Activated naive CD4-positive, alpha-beta T cell treated with anti-CD3 and anti-CD28 coated beads, Interleukin-2, amount 10 ng/mL, durations not matched to agents 5 hours and 36 hours (primary cell): ENCODE measurements around the gene OR52N1. TPM values are rescaled to one million over a fixed set of nuclear protein-coding genes. Genes with fewer than 3 reads are reported as not detected.

Source experiments
- total RNA-seq, 2 experiments: library from RNA; stranded (reverse); gene quantifications; one replicate each; pipeline ENCODE4 v1.2.3, GENCODE V29; 2021

Gene OR52N1
- not detected for total RNA-seq

GRCh38 chr11:5791165-5791564, at the start of gene OR52N1:
OR52N1 (minus strand) TSS chr11:5791265; CDS start chr11:5788816, 2,449 bp downstream.

GRCh38 chr11:5808500-5809121, 17.5 kb upstream of the OR52N1 start, which contains the start of gene OR52N2:
OR52N2 (plus strand) TSS chr11:5808924; CDS start chr11:5820336, 11,412 bp downstream.

GRCh38 chr11:5783255-5783654, 7.8 kb downstream of the OR52N1 start, which contains the start of gene OR52N5:
OR52N5 (minus strand) TSS chr11:5783355; CDS start chr11:5778634, 4,721 bp downstream.

GRCh38 chr11:5753943-5754342, 37.1 kb downstream of the OR52N1 start, which contains the start of gene OR52N4:
OR52N4 (plus strand) TSS chr11:5754243; CDS start chr11:5754741, 498 bp downstream.

Other genes with a start within 250 kb of the OR52N1 start
- not detected for gene OR52H1, start 242.7 kb downstream of the OR52N1 start, total RNA-seq
- not detected for gene OR52B6, start 210.4 kb downstream of the OR52N1 start, total RNA-seq
- gene TRIM6, start 194.6 kb downstream of the OR52N1 start, total RNA-seq = under 1 TPM; 0.10 to 0.28 TPM
- gene TRIM34, start 166.3 kb downstream of the OR52N1 start, total RNA-seq = 10 to 100 TPM; 12.9 to 13.3 TPM
- 10 to 100 TPM; 28.7 to 28.9 TPM for gene TRIM5, start 106.2 kb downstream of the OR52N1 start, total RNA-seq
- 100 to 1,000 TPM; 262 to 277 TPM for gene TRIM22, start 101.5 kb downstream of the OR52N1 start, total RNA-seq
- gene OR56B1, start 54.8 kb downstream of the OR52N1 start, total RNA-seq = under 1 TPM; 0.40 to 0.55 TPM
- 1 to 10 TPM; 1.3 to 1.9 TPM for gene OR52N4, start 37.0 kb downstream of the OR52N1 start, total RNA-seq
- gene OR52N5, start 7.9 kb downstream of the OR52N1 start, total RNA-seq = not detected
- not detected for gene OR52N2, start 17.7 kb upstream of the OR52N1 start, total RNA-seq
- gene OR52E6, start 50.6 kb upstream of the OR52N1 start, total RNA-seq = not detected
- gene OR52E8, start 66.4 kb upstream of the OR52N1 start, total RNA-seq = not detected
- not detected for gene OR52E4, start 89.4 kb upstream of the OR52N1 start, total RNA-seq
- not detected for gene OR52E5, start 101.9 kb upstream of the OR52N1 start, total RNA-seq
- gene OR56A3, start 151.0 kb upstream of the OR52N1 start, total RNA-seq = not detected
- gene OR56A5, start 177.2 kb upstream of the OR52N1 start, total RNA-seq = not detected
- gene OR52L1, start 195.7 kb upstream of the OR52N1 start, total RNA-seq = not detected
- not detected for gene OR56A4, start 215.7 kb upstream of the OR52N1 start, total RNA-seq
- not detected for gene OR56A1, start 239.5 kb upstream of the OR52N1 start, total RNA-seq